HG02759 (cell line): ENCODE measurements around the gene MPPED1.

Source experiments
- ATAC-seq: cut with Tn5 transposase; IDR thresholded peaks from one replicate; pipeline ENCODE4 v1.9.1; 2021; ENCODE audit warnings: mild to moderate bottlenecking, moderate library complexity; ENCODE audit not compliant: unreplicated experiment

Gene MPPED1

DNA sequence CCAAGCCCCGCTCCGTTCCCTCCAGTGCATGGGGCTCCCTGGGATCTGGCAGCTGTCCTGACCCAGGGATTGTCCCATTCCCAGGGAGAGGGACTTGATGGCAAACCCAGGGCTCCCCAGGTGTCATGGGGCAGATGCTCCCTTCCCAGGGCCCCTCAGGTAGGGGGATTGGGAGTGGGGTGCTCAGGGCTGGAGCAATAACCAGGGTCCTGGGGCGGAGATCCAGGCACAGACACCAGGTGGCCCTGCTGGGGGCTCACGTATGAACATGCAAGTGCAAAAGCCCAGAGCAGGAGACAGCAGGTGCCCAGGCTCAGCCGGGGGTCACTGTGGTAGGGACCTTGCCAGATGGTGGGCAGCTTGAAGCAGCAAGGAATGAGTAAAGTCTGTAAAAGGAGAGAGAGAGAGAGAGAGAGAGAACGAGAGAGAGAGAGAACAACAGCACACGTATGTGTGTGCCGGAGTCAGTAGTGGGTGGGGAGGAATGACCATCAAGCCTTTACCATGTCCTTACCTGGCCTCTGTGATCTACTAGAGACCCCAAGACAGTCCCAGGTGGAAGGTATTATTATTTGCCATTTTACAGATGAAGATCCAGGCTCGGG, 19.3 kb upstream of the MPPED1 start:
- ATAC-seq = no peak

DNA sequence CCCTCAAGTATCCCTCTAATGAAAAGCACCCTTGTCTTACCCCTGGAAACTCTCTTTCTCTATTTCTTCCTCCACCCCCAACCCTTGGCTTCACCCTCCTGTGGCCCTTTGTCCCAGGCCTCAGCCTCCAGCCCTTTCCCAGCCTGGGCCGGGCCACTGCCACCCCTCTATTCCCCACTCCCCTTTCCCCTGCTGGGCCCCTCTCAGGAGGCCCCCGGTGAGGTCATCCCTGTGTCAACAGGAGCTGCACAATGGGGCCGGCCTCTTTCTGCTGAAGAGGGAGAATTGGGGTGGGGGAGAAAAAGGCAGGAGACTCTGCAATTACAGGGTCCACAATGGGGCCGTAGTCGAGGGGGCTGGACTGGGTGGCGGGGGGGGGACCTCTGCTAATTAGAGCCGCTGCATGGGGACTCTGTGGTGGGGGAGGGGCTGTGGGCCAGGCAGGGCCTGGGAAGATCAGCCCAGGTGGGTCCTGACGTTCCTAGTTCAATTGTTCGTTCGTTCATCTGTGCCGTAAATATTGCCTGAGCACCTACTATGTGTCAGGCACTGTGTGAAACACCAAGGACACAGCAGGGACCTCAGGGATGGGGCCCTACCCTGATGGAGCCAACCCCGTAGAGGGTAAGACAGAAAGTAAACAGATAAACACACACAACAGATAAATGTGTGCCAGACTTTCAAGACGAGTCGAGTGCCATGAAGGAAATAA, 18.5 kb upstream of the MPPED1 start:
- no peak for ATAC-seq

DNA sequence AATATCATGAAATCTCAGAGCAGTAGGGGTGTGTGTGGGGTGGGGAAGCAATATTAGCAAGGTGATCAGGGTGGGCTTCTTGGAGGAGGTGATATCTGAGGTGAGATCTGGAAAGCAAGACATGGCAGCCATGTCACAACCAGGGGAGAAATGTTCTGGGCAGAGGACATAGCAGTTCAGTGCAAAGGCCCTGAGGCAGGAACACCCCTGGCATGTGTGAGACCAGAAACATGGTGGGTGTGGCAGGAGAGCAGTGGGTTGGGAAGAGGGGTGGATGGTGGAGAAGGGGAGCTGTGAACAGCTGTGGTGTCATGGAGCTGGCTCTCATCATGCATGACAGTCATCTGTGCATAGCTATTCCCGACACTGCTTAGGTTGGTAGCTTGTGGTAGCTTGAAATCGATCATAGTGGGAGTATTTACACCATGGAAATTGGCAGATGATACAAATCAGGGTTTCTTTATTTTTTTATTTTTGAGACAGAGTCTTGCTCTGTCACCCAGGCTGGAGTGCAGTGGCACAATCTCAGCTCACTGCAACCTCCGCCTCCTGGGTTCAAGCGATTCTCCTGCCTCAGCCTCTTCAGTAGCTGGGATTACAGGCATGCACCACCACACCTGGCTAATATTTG, 17.9 kb upstream of the MPPED1 start:
- no peak for ATAC-seq

DNA sequence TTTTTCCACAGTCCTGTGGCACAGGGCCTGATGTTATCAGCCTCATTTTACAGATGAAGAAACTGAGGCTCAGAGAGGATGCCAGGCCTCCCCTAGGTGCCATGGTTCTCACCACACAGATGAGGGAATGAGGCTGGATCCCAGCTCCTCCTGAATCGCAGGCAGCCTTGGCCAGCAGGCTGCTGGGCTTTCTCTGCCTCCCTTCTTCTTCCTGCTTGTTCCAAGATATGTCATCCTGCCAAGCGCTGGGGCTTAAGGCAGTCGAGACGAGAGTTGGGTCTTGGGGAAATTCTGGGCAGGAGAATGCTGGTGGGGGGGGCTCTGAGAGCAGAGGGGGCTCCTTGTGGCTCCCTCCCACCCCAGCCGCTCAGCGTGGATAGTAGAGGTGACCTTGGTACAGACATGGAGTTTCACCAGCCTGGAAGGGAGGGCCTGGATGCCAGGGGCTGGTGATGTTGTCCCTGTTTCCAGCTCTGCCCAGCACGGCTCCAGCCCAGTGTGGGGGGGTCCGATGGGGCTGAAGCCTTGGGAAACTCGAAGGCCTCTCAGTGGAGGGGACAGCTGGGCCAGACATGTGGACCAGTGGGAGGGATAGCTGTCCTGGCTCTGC, 16.6 kb upstream of the MPPED1 start:
- no peak for ATAC-seq

DNA sequence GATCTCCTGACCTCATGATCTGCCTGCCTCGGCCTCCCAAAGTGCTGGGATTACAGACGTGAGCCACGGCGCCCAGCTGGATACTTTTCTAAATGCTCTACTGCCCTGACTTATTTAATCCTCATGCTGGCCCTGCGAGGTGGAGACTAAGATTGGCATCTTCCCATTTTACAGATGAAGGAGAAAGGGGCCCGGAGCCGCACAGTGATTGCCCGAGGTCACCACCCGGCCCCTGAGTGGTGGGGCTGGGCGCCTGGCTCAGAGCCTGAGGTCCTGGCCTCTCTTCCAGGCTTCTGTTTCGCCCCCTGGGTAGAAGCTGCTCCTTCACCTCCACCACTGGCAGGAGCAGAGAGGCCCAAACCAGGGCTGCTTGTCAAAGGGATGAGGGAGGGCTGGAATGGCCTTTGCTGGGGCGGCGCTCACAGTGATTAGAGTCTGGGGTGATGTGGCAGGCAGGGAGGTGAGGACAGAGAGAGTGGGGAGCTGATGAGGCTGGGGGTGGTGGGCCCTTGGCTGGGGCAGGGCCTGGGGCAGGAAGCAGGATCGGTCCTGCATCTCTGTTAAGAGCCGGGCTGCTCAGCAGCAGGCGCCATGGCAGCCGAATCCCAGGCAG, 15.4 kb upstream of the MPPED1 start:
- ATAC-seq = no peak

DNA sequence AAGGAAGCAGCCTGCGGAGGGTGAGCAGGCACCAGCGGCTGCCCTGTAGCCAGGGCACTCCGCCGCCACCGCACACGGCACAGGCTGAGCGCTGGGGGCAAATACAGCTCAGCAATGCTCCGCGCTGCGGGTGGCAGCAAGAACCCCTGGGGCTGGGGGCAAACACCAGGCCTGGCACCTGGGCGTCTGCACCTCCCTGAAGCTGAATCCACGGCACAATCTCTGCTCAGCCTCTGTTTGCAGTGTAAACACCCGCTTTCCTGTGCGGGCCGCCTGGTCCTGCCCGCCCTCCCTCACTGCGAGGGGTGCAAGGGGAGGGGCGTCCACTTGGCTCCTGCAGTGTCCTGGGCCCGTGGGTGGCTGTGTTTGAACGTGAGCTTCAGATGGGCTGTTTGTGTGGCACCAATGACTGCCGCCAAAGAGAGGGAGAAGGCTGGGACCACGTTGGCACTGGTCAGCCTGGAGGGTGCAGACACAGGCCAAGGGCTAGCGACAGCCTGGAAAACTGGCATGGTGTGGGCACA, 14.8 kb upstream of the MPPED1 start:
- no peak for ATAC-seq

DNA sequence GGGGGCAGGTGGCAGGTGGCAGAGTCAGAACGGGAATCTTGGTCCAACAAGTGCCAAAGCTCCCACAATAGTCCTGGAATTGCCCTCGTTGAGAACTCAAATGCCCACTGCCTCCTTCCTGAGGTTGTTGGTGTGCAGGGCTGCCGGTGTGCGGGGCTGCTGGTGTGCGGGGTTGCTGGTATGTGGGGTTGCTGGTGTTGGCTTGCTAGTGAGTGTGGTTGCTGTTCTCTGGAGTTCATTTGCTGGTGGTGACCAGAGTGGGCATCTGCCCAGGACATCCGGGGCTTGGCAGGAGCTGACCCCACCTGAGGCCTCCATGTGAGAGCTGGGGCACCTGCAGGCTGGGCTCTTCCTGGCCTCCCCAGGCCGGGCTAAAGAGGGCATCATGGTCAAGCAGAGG, 14.0 kb upstream of the MPPED1 start:
- ATAC-seq = no peak

DNA sequence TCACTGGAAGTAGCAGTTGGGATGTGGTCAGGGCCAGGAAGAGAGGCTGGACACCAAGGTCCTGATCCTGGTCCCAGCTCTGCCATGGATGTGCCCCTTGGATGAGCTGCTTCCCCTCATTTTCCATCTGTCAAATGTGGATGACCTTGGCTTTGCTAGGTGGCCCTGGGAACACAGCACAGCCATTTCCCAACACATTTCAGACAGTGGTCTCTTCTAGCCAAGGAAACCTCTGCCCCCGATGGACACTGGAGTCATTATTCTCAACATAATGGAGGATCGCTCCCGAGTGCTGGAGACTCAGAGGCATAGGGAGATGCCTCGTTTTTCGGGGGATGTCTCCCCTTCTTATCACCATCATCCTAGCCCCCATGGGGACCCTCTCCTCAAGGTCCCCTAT, 13.6 kb upstream of the MPPED1 start:
- no peak for ATAC-seq

DNA sequence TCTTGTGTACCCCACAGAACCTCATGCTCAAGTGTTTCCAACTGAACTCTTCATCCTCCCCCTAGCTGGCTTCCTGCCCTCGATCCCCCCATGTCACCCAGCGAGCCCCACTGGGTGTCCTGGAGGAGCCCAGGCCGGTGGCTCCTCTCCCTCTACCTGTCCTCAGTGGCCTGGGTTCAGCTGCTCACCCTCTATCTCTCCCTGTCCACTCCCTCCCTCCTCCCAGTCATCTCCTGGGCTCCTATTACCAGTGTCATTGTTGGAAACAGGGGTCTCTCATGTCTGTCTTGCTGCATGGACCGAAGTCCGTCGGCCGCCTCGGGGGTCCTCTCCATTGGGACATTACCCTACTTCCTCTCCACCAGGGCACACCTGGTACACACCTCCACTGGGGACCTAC, 12.9 kb upstream of the MPPED1 start:
- ATAC-seq = no peak

DNA sequence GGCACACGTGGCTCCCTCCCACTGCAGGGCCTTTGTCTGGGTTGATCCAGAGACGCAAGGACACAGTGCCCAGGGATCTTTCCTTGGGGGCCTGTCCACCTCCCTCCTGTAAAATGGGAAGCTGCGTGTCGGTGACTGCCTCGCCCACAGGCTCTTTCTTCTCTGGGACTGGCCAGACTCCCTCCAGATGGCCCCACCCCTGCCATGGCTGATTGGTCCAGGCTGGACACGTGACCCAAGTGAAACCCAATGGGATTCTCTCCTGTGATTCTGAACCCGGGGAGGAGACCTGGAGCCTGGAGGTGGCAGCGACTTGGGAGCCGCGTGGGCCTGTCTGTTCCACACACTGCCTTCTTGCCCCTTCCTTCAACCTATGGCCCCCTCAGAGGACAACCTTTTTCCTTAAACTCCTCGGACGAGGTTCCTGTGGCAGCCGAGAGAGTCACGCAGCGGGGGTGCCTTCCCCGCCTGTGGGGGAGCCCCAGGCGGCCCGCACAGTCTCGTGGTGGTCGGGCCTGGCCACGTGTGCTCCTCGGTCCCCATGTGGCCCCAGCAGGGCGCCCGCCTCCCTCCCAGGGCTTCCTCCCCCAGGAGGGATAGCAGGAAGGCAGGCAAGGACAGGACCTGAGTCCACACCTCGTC, 12.4 kb upstream of the MPPED1 start:
- no peak for ATAC-seq

DNA sequence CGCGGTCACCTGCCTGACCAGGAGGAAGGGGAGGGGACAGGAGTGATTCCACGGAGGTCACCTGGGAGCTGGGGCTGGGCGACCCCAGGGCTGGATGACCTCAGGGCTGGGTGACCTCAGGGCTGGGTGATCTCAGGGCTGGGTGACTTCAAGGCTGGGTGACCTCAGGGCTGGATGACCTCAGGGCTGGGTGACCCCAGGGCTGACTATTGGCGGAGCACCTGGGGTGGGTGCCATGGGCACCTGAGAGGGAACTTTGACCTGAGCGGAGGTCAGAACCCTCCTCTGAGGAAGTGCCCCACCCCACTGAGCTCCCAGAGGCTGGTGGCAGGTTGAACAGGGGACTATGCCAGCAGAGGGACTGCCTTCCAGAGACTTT, 11.8 kb upstream of the MPPED1 start:
- ATAC-seq = no peak

DNA sequence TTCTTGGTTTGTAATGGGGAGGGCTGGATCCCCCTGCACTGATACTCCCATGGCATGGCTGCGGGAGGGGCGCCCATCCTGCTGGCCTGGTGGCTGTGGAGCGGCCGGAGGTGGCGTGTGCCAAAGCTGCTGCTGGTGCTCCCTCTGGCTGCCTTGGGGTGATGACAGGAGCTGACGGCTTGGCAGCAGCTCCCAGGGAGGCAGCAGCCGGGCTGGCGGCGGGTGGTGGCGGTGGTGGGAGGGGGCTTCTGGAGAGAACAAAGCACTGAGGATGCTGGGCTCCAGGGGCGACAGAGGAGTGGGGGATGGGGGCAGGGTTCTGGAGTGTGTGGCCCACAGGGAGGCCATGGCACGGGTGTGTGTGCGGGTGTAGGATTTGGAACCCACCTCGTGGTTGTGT, 11.4 kb upstream of the MPPED1 start:
- no peak for ATAC-seq

DNA sequence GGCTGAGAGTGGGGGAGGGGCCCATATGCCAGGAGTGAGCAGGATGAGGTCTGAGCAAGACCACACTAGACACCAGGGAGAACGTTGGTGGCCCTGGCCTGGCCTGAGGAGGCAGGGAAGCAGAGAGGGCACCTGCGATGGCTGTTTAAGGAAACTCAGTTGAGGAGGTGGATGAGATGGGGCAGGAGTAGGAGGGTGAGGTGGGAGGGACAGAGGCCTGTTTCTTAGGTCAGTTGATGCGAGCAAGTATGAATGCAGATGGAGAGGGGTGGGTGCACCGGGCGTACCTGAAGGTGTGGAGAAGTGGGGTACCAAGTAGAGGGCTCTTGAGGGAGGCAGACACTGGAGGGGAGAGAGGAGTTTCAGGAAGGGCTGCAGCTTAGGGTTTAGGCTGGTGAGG, 10.6 kb upstream of the MPPED1 start:
- ATAC-seq = no peak

DNA sequence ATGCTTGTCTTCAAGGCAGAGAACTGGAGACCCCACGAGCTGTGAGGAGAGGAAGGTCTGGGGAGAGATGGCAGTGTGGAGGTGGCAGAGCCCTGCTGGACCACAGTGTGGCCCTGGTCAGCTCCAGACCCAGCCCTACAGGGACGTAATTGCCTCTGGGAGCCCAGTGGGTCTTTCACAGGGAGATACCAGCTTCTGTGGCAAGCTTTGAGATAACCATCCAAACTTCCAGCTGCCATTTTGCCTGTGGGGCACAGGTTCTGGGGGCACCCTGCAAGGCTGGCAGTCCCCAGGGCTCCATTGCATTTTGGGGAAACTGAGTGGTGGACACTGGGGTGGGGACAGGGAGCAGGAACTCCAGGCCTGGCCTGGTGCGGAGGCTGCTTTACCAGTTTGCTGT, 10.2 kb upstream of the MPPED1 start:
- ATAC-seq = no peak

DNA sequence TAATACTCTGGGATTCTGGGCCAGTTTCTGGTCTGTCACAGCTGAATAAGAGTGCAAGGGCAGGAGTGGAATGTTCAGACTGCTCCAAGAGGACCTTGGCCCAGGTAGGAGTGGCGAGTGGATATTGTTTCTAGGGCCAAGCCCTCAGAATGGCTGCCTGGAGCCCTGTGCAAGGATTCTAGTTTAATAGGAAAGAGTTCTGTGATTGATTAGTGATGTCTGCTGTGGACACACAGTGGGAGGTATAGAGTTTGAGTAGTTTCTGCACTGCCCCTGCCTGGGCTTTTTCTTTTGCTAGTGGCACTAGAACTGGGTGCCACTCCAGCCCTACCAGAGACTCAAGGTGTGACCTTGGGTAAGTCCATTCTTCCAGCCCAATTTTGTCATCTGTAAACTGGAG, 9.7 kb upstream of the MPPED1 start:
- no peak for ATAC-seq

DNA sequence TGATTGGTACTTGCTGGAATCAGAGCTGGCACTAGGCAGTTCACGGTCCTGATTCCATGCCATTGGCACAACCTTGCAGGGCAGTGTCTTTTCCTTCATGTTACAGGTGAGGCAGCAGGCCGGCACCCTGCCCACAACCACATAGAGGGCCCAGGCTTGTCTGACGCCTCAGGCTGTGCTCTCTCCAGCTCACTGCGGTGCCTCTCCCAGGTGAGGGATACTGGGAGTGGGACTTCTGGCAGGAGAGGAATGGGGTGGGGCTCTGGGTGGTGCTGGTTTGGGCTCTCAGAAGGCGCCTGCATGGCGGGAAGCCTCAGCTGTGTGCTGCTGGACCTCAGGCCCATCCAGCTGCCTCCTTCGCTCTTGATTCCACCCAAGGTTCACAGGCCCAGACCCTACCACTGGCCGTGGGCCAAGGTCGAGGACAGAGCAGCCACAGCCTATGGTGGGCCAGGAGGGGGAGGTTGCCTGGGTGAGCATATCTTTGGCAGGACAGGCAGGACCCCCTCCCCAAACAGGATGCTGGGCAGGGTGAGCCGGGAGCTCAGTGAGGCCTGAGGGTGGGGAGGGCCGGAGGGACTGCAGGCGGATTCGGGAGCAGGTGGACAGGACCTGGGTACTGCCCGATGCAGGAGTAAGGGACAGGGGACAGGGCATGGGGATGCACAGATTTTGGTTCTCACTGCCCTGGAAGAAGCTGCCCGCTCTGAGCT, 7.0 kb upstream of the MPPED1 start:
- ATAC-seq = no peak

DNA sequence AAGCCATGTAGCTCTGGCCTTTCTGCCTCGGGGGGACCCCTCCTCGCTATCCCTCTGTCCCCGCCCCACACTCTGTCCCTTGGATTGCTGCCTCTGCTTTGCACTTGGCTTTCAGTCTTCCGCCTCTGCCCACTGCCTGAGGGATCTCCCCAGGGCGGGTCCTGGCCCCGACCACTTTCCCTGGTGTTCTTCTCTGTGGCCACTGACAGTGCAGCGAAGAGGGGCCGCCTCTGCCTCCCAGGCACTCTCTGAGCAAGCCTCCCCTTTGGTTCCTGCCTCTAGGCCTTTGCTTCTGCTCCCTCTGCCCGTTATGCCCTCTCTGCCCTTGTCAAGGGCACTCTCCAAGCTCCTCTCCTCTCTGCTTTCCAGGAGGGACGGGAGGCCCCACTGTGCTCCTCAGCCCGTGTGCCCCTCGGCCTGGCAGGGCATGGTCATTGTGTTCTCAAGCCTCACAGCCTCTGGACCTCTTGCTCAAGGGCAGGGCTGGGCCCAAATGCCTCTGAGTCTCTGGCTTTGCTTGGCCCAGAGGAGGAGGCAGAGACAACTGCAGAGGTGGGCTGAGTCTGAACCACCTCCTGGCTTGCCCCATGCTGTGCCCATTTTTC, 5.5 kb upstream of the MPPED1 start:
- ATAC-seq = no peak

DNA sequence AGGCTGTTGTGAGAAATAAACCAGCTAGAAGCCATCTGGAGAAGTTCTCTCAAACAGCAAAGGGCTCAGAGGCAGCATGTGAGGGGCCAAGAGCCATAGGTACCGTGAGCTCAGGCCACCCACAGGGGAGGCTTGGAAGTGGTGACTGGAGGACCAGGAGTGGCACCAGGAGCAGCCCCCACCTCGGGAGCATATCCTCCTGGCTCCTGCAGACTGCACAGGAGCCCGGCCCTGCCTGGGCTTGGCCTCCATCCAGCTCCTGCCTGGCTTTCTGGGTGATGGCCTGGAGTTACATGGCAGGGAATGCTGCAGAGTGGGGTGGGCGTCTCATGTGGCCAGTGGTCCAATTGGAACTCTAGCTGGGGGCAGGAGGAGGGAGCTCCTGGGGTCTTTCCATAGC, 4.2 kb upstream of the MPPED1 start:
- ATAC-seq = no peak

DNA sequence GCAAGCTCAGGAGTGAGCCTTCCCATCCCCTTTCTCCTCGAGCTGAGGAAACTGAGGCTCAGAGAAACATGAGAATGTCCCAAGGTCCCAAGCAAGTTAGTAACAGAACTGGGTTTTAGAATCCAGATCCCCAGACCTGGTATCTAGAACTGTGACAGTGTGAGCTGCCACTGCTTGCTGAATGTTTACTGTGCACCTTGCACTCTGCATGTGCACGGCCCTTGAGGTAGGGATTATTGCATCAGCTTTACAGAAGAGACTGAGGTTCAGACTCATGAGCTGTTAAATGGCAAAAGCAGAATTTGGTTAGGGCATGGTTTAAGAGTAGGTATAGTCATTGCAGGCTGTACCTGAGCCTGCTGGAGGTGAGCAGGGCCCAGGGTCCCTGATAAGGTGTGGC, 3.8 kb upstream of the MPPED1 start:
- ATAC-seq = no peak

DNA sequence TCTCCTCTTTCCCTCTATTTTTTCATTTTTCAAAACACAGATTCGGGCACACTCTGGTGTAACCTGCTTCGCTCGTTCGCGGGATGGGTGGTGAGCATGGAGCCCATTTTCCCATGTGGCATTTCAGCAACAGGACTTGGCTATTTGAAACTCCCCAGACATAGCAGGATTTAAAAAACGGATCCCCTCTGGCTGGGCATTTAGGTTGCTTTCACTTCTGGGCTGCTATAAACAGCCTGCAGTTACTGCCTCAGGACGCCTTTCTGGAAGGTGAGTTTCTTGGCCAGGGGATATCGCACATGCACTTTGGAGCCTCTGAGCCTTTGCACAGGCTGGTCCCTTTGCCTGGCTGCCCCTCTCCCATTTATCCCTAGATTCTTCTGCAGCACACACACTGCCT, 2.8 kb upstream of the MPPED1 start:
- no peak for ATAC-seq
